GM10248 (cell line): Measurements from ENCODE around the gene FCHSD1.

Source experiments
- CTCF ChIA-PET: fragments of 300-600 bp; sonication (Branson Sonifier 250); formaldehyde crosslinking; extraction: SDS; loops from one replicate; lab custom pipeline; 2021; ENCODE audit warnings: antibody characterized with exemption; lab: Yijun Ruan, JAX
- POLR2A ChIA-PET: fragments of 350-650 bp; sonication (Branson Sonifier 250); formaldehyde crosslinking; extraction: SDS; loops from one replicate; lab custom pipeline; 2020; ENCODE audit warnings: antibody characterized with exemption; lab: Yijun Ruan, JAX
- DNase-seq: peaks from one replicate; pipeline ENCODE4 v3.0.0; 2012; ENCODE audit errors: extremely low spot score
- TF ChIP-seq, protein P1 (sequence below): IDR thresholded peaks from 2 replicates; pipeline ENCODE4 v1.5.1; 2012; ENCODE audit warnings: mild to moderate bottlenecking, low read depth; ENCODE audit errors: extremely low read depth, missing control alignments, control extremely low read depth

FCHSD1 gene

DNA sequence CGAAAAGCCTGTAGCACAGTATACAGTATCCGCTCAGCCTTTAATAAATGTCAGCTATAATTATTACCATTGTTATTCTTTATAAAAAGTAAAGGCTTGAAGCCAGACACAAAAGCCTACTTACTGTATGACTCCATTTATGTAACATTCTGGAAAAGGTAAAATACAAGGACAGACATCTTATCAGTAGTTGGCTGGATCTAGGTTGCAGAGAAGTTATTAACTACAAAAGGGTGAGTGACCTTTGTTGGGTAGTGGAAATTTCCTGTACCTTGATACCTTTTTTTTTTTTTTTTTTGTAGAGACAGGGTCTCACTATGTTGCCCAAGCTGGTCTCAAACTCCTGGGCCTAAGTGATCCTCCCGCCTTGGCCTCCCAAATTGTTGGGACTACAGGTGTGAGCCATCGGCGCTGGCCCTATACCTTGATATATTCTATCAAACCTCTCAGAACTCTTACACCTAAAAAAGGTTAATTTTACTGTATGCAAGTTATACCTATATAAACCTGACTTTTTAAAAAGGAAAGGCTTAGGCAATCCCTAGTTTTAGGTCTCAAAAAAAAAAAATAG lies 20.6 kb downstream of the FCHSD1 start:
- DNase-seq, result no peak
- POLR2A ChIA-PET, result no interaction called here
- CTCF ChIA-PET, result interaction anchor here (1.0 to 26.1 kb wide), 4 partner anchors 11 to 384 kb away, joined by 3 to 442 read pairs (median 57); partner anchors contain the start of gene DIAPH1
- TF ChIP-seq, protein P1, sequence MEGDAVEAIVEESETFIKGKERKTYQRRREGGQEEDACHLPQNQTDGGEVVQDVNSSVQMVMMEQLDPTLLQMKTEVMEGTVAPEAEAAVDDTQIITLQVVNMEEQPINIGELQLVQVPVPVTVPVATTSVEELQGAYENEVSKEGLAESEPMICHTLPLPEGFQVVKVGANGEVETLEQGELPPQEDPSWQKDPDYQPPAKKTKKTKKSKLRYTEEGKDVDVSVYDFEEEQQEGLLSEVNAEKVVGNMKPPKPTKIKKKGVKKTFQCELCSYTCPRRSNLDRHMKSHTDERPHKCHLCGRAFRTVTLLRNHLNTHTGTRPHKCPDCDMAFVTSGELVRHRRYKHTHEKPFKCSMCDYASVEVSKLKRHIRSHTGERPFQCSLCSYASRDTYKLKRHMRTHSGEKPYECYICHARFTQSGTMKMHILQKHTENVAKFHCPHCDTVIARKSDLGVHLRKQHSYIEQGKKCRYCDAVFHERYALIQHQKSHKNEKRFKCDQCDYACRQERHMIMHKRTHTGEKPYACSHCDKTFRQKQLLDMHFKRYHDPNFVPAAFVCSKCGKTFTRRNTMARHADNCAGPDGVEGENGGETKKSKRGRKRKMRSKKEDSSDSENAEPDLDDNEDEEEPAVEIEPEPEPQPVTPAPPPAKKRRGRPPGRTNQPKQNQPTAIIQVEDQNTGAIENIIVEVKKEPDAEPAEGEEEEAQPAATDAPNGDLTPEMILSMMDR, result no peak

DNA sequence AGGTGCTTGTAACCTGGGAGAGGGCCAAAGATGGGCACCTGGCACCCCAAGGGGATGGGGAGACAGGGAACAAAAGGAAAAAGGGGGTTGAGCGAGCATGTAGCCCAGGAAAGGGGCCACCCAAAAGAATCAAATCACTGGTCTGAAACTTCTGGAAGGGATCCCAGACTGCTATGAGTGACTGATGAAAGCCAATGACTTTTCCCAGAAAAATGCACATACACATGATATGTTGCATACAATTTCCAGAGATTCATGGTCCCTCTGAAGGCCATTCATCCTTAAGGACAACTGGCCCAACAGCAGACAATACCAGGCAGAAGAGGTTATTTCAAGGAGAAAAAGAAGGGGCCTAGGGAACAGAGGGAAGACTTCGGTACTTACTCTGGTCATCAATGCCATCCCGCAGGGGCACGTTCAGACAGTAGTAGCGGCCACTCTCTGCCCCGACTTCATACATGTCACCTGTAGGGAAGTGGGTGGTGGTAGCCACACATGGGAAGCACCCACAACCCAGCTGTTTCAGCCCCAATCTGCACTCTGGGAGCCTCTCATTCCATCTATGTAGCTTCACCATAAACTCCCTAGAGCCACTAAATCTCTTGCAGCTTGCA lies 22.9 kb downstream of the FCHSD1 start:
- ChIA-PET POLR2A (no interaction called here), CTCF (interaction anchor here (1.2 to 26.1 kb wide), 4 partner anchors 9 to 38 kb away, joined by 3 to 442 read pairs (median 400); partner anchors contain the start of genes DIAPH1, FCHSD1, HDAC3 and RELL2)
- no peak for DNase-seq
- TF ChIP-seq, protein P1, result no peak

DNA sequence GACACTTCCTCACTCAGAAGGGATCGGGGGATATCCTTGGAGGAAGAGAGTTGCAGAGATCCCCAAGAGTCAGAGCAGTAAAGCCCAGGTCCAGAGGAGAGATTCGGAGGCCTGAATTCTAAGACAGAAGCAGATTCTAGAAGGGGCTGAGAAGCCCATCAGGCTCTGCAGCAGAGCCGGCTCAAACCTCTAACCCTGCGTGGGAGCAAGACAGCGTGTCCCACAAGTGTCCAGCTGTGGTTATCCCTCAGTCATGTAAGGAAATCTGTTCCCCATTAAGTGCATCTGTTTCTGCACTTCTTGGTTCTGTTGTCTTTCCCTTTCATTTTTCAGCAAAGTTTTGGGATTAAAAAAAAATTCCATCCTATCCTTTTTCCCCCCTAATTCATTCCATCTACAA lies 27.6 kb downstream of the FCHSD1 start:
- DNase-seq, result no peak
- POLR2A ChIA-PET, result interaction anchor here (0.7 kb wide), 1 partner anchor 21 kb away, joined by 8 read pairs; no protein-coding TSS in a partner anchor
- CTCF ChIA-PET, result interaction anchor here (0.8 to 17.1 kb wide), 5 partner anchors 13 to 66 kb away, joined by 3 to 442 read pairs (median 6); partner anchors contain the start of genes HDAC3 and RELL2
- TF ChIP-seq, protein P1, result no peak

DNA sequence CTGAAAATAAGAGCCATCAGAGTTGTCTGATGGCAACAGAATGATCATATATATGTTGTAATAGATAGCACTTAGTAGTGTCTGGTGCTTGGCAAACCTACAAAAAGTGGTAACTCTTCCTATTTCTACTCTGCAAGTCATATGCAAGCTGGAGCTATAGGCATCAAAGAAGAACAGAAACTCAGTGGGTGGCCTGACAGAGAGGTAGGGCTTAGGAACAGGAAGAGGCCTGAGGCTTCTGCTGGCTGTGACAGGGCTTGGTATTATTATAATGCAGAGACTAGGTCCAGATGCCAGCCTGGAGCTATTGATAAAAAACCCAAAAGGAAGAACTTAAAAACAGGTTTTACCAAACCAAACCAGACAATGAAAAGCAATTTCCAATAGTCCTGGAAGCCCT lies 28.0 kb downstream of the FCHSD1 start:
- DNase-seq, result peak; percentile 52
- TF ChIP-seq, protein P1, result no peak
- ChIA-PET POLR2A (no interaction called here), CTCF (interaction anchor here (0.8 to 17.1 kb wide), 5 partner anchors 14 to 66 kb away, joined by 3 to 442 read pairs (median 6); partner anchors contain the start of genes HDAC3 and RELL2)

DNA sequence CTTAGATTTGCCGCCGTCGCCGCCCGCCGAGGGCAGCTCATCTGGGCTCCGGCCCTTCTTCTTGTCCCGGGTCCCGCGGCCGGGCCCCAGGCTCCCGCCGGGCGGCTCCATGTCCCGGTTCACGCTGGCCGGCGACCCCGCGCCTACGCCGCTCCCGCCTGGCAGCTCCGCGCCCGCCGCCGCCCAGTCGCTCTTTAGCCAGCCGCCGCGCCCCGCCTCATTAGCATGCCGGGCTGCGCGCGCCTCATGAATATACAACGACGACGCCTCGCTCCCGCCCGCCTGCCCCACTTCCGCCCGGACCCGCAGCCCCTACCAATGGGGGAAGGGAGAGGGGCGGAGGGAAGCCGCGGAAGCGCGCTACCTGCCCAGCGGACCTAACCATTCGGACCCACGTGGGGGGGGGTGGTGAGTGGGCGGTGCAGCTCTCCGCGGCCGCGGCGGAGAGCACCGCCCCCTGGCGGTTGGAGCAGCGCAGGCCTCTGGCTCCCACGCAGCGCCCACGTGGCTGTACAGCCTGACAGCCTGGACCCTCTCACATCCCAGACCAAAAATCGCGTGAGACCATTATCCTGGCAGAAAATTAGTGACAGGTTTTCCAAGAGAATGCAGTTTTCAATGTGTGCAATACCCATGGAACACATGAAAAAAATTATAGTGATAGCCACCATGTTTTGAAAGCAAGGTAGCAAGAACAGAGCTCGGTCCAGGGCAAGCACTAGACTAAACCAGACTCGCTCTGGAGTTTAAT lies 32.2 kb downstream of the FCHSD1 start, which contains the start of gene DIAPH1:
Gene DIAPH1, minus strand, starts transcription at position 197 of the 751 bp plus-strand sequence. Its CDS starts 86 bp downstream, at position 111.
- CTCF ChIA-PET, result interaction anchor here (0.6 to 17.1 kb wide), 27 partner anchors 16 to 353 kb away, joined by 3 to 442 read pairs (median 6); partner anchors contain the start of genes FCHSD1, HDAC3, PCDHGA12 and PCDHGC3
- POLR2A ChIA-PET, result interaction anchor here (0.6 to 1.9 kb wide), 7 partner anchors 15 to 350 kb away, joined by 3 to 9 read pairs (median 4); partner anchors contain the start of genes HDAC3, RELL2, RNF14 and TAF7
- TF ChIP-seq, protein P1, result peak; percentile 92
- peak; percentile 96 for DNase-seq
